ENCODE measurements around the gene TMEM220.

Gene TMEM220

DNA sequence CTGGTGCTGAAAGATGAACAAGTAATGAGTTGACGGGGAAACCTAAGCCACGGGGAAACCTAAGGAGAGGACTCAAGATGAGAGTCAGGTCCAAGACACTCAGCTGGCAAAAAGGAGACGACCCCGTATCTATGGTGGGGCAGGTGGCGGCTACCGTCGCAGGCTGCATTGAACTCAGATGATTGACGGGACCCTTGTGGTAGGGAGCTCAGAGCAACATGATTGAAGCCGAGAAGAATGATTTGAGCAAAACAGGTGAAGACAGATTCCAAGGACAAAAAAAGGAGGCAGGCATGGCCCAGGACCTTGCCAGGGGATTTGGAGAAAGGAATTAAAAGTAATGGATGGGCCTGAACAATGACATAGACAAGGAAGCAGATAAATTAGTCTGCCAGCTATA is 65.3 kb downstream of the TMEM220 start:
- no peak for DNase-seq (ENCODE audit: low read depth)

Measured in T-helper 22 cell (primary cell).